ENCODE data around the gene BRD7. TPM values are rescaled to one million over a fixed set of nuclear protein-coding genes. Genes with fewer than 3 reads are reported as not detected.

The BRD7 gene
- total and polyA plus RNA-seq, 7 donors, result 34.2 to 56.4 (median 52.0) TPM

- H3K27ac ChIP-seq, result no peak overlapping the region
- peaks cover 0 to 24% (median 7%) of the 10 kb centered on the region in 4 donors for H3K4me1 ChIP-seq
- no peak overlapping the region for H3K4me3 ChIP-seq
- intact Hi-C loops (cut with DNase I), result no loop called here
- no peaks in the 10 kb centered on the region for H3K27me3 ChIP-seq
- no peak for DNase-seq
- H3K9me3 ChIP-seq, result no peaks in the 10 kb centered on the region
- no peak for TF ChIP-seq POLR2AphosphoS5 (IDR thresholded peaks at IDR 0.05)
- no peak for TF ChIP-seq POLR2A (IDR thresholded peaks at IDR 0.05)
- 84 to 89% methylated on average over 1 of the region's 1 CpG for WGBS, 2 donors
- peaks cover 14 to 85% (median 34%) of the 10 kb centered on the region in 4 donors for H3K36me3 ChIP-seq
Measured at GRCh38 chr16:50322333-50322732, 46.5 kb downstream of the BRD7 start.

- peaks cover 0 to 30% (median 15%) of the 10 kb centered on the region in 4 donors for H3K4me1 ChIP-seq
- H3K27me3 ChIP-seq, result no peaks in the 10 kb centered on the region
- 88% methylated on average over 5 of the region's 5 CpGs for WGBS, 2 donors
- H3K9me3 ChIP-seq, result no peaks in the 10 kb centered on the region
- no peak overlapping the region for H3K4me3 ChIP-seq
- intact Hi-C loops (cut with DNase I), result no loop called here
- no peak for TF ChIP-seq CTCF (IDR thresholded peaks at IDR 0.05)
- no peak for TF ChIP-seq POLR2AphosphoS5 (IDR thresholded peaks at IDR 0.05)
- TF ChIP-seq EP300 (IDR thresholded peaks at IDR 0.05), result no peak
- TF ChIP-seq POLR2A (IDR thresholded peaks at IDR 0.05), result no peak
- H3K36me3 ChIP-seq, result peaks cover 14 to 90% (median 40%) of the 10 kb centered on the region in 4 donors
- H3K27ac ChIP-seq, result no peak overlapping the region
- no peak for DNase-seq
Measured at GRCh38 chr16:50320310-50320709, 48.5 kb downstream of the BRD7 start.

GRCh38 chr16:50318796-50319578, 49.8 kb downstream of the BRD7 start:
- no peak overlapping the region for H3K4me3 ChIP-seq
- intact Hi-C loops (cut with DNase I), result loop anchor here (10.0 kb wide), 1 partner anchor 74 kb away; no protein-coding TSS in a partner anchor
- H3K27me3 ChIP-seq, result no peaks in the 10 kb centered on the region
- WGBS, 2 donors, result 90 to 92% methylated on average over 9 of the region's 9 CpGs
- H3K4me1 ChIP-seq, result peaks cover 0 to 29% (median 17%) of the 10 kb centered on the region in 4 donors
- TF ChIP-seq POLR2A (IDR thresholded peaks at IDR 0.05) (no peak), CTCF (IDR thresholded peaks at IDR 0.05) (no peak), POLR2AphosphoS5 (IDR thresholded peaks at IDR 0.05) (no peak), EP300 (IDR thresholded peaks at IDR 0.05) (no peak)
- peaks cover 14 to 84% (median 42%) of the 10 kb centered on the region in 4 donors for H3K36me3 ChIP-seq
- H3K9me3 ChIP-seq, result no peaks in the 10 kb centered on the region
- DNase-seq, result no peak
- no peak overlapping the region for H3K27ac ChIP-seq

- Histone ChIP-seq H3K4me3 (no peak overlapping the region), H3K36me3 (peaks cover 11 to 74% (median 52%) of the 10 kb centered on the region in 4 donors), H3K27ac (no peak overlapping the region), H3K27me3 (no peaks in the 10 kb centered on the region), H3K9me3 (no peaks in the 10 kb centered on the region), H3K4me1 (peaks cover 0 to 17% (median 10%) of the 10 kb centered on the region in 4 donors)
- no peak for DNase-seq
- TF ChIP-seq EP300 (IDR thresholded peaks at IDR 0.05) (no peak), POLR2AphosphoS5 (IDR thresholded peaks at IDR 0.05) (no peak), POLR2A (IDR thresholded peaks at IDR 0.05) (no peak), CTCF (IDR thresholded peaks at IDR 0.05) (no peak)
- intact Hi-C loops (cut with DNase I), result loop anchor here (10.0 kb wide), 1 partner anchor 72 kb away; no protein-coding TSS in a partner anchor
- 86 to 87% methylated on average over 10 of the region's 10 CpGs for WGBS, 2 donors
Measured at GRCh38 chr16:50316848-50317630, 51.7 kb downstream of the BRD7 start.

Measured in sigmoid colon (tissue), 7 donors.